NCI-H524 treated with DMSO at 0.1 percent for 48 hours (cell line): ENCODE measurements around the gene DENND6B.

Experiments used
- DNase-seq: peaks from one replicate; lab custom pipeline; 2025; lab: John Stamatoyannopoulos, UW

Gene DENND6B

DNA sequence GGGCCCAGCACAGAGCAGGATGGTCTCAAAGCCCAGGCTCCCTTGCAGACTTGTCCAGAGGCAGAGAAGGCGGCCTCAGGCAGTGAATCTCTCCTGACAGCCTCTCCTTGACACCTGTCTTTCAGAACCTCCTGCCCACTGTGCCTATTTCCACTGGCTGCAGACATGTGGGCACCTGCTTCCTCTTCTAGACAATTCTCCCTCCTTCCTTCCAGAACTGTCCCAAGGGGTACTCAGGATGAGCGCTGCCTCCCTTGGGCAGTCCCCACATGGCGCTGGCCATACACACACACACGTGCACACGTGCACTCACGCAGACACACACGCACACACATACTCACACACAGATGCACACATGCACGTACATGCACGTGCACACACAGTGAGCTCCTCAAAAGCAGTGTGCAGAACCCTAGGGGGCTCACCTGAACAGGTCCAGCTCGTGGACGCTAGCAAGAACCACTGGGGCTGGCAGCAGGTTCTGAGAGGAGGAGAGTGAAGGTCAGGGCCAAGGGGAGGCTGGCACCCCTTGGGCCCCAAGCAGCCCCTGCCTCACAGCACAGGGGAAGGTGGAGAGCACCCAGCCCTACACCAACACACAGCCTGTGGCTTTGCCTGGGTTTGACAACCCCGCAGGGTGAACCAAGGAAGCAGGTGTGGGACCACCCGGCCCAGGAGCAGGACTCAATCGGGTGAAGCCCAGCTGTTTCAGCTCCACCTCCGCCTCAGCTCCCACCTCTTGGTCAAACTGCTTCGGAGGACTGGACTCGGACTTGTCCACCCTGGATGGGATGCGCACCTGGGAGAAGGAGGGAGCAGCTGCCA, 11.3 kb downstream of the DENND6B start:
- no peak for DNase-seq

DNA sequence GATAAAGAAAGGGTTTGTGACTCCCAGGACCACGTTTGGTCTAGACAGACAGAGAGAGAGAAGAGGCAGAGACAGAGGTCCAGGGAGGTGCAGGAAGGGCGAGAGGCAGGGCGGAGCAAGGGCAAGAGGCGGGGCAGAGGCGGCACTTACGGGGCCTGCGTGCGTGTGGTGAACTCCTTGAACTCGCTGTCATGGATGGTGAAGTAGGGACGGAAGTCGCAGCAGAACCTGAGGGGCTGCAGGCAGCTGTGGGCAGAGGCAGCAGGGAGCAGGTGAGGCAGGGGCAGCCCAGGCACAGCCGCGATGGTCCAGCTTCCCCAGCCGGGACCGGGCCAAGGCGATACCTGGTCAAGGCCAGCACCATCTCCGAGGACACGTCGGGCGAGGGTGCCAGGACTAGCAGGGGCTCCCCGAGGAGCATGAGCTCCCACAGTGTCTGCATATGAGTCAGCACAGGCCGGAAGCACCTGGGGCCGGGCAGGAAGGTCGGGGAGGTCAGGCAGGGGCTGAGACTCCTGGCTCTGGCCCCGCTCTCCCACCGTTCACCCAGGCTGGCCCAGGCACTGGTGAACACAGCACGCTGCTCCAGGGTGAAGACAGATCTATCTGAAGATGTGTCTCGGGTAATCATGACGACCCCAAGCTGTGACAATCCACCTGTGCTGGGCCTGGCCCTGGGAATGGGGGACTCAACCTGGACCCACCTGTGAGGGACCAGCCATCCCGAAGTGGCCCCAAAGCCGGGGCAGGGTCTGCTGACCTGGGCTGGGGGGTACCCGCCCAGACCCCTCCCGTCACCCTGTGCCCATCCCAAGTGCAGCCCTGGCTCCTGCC, 12.1 kb downstream of the DENND6B start:
- no peak for DNase-seq

DNA sequence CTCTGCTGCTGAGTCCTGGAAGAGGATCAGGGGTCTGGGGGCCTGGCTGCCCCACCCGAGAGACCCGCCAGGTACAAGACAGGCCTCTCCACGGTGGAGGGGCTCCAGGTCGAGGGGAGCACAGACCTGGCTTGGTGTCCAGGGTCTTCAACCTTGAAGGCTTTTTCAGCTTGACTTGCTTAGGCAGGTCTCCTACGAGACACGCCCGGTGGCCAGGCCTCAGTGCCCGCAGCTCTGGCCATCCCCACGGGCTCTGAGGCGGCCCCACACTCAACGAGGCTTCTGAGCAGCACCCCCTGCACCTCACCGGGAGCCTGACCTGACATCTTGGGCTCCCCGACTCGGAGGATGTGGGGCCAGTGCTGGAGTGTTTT, 12.7 kb downstream of the DENND6B start:
- DNase-seq: no peak

DNA sequence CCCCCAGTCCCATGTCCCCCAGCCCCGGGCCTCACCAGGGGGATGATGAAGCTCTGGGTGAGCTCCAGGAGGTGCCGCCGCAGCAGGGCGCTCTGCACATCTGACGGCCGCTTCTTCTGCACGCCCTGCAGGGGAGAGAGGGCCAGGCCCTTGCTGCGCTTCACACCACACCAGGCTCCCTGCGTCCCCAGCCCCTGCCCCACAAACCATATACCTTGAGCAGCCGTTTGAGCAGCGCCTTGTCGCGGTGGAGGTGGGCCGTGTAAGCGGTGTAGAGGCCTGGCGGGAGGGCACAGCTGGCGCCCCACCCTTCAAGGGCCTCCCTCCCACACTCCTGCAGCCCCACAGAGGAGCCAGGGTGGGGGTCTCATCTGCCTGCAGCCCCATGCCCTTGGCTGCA, 13.2 kb downstream of the DENND6B start:
- no peak for DNase-seq

DNA sequence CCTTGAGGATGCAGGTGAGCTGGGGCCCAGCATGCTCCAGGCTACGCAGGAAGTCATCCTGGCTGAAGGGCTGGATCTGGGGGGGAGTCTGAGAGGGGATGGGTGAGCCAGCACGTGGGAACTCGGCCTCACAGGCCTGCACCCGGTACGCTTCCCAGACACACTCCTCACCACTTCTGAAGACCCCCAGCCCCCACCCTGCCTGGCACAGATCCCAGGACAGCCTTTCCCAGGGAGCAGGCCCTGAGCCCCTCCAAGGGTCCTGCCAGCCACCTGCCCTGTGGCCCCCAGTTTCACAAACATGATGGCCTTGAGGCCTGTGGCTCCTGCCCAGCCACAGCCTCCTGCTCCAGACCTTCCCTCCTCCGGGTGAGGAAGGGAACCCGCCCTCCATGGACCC, 13.8 kb downstream of the DENND6B start:
- DNase-seq: no peak

DNA sequence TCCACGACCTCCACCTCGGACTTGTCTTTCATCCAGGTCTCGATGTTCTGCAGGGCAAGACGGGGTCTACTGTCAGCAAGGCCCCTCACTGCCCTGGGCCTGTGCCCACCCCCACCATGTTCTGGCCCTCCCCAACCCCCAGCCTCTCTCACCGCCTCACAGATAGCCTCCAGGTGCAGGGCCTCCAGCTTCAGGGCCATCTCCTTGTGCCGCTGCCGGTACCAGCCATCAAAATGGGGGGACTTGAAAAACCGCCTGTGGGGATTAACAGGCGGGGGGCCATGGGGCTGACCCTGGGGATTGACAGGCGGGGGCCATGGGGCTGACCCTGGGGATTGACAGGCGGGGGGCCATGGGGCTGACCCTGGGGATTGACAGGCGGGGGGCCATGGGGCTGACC, 14.4 kb downstream of the DENND6B start:
- no peak for DNase-seq

DNA sequence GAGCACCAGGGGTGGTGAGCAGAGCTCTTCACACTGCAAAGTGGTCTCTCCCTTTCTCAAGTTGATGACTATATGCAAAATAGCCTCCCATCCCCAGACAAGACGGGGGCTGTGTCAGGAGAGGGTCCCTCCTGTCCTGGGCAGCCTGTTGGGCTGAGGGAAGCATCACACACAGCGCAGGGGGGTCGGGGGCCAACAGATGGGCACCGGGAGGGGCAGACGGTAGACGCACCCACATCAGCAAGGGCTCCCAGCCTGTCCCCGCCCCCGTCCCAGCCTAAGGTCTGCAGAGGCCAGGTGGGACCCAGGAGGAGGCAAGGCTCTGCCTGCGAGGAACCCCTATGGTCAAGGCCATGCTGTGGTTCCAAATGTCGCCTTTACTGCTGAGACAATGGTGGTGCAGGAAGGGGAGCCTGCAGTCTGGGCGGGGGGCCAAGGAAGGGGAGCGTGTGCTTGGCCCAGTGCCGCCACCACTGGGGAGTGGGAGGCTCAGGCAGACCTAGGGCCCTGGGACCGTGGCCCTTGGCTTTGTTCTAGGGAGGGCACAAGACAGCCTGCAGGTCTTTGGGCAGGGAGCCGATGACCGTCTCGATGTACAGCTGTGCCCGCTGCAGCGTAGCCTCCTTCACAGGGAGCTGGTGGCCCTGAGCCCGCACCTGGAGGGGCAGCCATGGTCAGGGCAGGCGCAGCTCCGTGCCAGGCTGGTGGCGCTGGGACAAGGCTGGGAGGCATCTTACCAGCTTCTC, 15.0 kb downstream of the DENND6B start:
- no peak for DNase-seq

DNA sequence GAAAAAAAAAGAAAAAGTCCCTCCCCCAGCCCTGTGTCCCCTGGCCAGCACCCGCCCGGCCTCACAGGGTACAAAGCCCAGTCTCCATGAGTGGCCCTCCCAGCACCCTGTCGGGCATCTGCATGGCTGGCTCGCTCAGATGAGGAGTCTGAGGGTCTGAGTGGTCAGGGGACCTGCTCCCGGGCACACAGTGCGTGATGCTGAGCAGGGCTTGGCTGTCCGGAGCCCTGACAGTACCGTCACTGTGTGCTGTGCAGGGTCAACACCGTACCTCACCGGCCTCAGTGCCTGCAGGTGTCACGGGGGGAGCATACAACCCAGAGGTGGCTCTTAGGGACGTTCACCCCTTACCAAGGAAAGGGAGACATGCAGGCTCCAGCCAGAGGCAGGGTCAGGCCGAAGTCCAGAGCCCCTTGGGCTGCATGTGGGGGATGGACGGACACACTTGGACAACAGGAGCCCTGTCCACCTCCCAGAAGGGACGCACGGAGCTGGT, 15.8 kb downstream of the DENND6B start:
- DNase-seq: no peak

DNA sequence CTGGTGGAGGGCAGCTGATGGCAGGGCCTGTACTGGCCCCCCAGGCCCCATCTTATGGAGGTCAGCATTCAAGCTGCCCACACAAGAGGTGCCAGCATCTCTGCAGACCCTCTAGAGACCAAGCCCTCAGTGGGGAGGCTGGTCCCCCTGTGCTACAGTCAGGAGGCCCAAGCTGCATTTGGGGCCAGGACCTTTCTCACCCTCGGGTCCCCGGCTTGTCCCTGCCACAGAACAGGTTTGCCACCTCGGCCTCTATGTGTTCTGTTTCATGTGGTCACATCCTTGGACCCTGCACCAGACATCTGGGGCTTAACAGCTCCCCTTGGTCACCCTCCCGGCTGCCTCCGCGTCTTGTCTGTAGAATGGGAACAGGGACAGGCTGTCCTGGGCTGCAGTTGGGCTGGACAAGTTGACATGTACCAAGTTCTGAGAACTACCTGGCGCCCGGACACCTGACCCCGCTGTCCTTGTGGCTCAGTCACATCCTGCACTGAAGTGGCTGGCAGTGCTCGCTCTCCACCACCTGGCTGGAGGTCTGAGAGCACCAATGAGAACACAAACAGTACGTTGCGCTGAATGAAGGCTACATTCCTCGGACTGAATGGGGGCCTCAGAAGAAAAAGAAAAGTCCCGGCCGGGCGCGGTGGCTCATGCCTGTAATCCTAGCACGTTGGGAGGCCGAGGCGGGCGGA, 16.6 kb downstream of the DENND6B start:
- DNase-seq: no peak

DNA sequence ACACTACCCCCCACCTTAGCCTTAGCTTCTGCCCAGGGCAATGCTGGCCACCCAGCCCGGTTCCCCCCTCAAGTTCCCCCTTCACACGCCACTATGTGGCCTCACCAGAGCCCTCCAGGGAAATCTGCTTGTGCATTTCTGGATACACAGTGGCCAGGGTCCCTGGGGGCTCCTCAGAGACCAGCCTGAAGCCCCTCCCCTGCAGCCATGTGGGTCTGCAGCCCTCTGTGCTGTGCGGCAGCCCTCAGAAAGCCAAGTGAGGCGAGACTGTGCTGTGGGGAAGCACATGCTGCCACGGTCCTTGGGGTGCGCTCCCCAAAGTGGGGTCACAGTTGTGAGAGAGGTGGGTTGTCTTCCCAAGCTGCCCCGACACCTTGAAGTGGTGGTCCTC, 17.2 kb downstream of the DENND6B start:
- DNase-seq: no peak

DNA sequence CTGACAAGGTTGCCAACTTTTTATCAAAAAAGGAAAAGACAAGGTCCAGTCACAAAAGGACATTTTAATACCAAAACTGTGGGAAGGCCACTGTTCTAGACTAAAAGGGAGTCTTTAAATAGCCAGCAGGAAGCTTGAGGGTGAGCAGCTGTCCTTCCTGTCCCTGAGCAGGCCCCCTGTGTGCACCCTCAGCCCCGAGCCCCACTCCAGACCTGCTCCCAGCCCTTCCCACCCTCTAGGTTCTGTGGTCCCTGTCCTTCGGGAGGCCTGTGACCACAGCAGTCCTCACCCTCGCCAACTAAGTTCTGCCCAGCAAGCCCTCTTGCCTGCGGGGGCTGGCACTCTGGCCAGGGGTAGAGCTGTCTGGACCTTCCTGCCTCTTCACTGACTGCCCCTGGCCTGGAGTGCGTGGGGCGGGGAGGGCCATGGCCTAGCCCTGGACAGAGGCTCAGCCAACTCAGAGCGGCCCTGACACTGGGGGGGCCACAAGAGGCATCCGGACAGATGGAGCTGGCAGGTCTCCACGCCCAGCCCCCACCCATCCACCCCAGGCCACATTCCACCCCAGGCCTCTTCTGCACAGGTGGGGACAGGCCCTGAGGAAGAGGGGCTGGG, 17.7 kb downstream of the DENND6B start:
- no peak for DNase-seq

DNA sequence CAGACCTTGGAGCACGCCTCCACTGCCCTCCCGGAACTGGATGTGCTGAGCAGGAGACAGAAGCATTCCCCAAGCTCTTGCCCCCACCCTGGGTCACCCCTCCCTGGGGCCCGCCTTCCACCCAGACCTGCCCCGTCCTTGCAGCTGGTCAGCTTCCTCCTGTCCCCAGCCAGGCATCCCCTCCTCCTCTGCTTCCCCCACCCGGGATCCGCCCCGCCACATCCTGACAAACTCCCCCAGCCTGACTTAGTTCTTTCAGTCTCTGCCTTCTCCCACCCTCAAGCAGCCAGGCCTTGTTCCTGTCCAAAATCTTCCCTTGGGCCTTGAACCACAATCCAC, 18.2 kb downstream of the DENND6B start:
- DNase-seq: no peak

DNA sequence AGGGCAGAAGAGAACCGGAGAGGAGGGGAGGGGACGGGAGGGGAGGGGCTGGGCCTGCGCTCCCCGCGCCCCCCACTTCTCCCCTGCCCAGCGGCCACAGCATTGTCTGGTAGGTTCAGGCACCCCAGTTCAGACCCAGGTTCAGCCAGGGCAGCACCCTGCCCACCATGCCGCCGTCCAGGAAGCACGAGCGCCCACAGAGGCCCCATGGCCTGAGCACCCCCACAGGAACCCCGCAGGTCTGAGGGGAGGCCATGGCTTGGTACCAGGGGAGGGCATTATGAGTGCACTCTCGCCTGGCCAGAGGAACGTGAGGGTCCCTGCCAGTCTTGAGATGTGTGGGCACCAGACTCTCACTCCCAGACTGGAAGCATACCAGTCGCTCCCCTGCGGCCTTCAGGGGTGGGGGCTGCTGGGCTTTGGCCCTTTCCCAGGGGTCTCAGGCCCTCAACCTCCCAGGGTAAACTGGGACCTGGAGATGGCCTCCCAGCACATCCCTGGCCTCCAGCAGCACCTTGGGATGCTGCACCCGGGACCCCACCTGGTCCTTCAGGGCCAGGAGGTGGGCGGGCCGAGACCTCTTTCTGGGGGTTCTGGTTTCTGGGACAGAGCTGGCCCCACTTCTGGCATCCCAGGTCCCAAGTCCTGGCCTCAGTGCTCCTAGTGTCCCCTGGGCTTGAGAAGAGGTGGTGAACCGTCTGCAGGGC, 18.8 kb downstream of the DENND6B start:
- no peak for DNase-seq

DNA sequence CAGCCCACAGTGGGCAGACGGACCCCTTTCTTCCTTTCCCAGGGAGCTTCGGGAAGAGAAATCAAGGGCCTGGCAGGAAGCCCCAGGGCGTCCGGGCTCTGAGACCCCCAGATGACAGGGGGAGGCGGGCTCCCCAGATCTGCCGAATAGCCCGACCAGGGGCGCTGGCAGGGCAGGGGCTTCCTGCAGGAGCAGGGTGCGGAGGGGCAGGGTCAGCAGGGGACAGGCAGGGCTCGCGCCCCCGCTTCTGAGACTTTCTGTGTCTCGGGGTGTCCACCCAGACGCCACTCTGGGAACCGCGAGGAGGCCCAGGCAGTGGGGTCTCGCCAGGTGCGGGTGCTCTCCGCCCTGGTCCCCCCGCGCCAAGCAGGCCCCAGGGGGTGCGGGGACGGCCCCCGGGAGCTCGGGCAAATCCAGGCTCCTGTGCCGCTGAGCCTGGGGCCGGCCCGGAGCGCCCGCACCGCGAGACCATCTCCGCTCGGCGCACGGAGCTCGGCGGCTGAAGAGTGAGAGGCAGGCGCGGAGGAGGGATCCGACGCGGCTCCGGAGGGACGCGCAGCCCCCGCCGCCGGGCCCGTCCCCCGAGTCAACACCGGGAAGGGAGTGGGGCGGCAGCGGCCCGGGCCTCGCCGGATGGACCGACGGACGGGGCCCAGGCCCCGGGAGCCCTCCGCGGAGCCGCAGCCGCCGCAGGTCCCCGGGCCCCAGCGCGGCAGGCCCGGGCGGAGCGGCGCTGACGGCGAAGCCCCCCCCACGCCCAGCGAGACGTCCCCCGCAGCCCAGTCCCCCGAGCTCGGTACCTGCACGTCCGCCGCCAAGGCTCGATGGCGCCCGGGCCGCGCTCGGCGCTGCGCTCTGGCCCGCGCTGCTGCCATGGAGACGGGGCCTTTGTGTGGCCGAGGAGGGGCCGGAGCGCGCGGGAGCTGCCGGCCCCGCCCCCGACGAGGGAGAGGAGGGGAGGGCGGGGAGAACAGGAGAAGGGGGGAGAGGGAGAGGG, 19.8 kb downstream of the DENND6B start, which contains the start of gene PLXNB2:
PLXNB2 (minus strand) TSS at position 894 of the 997 bp plus-strand sequence. CDS start 17,062 bp downstream, outside the sequence.
- peak; percentile 13 for DNase-seq

DNA sequence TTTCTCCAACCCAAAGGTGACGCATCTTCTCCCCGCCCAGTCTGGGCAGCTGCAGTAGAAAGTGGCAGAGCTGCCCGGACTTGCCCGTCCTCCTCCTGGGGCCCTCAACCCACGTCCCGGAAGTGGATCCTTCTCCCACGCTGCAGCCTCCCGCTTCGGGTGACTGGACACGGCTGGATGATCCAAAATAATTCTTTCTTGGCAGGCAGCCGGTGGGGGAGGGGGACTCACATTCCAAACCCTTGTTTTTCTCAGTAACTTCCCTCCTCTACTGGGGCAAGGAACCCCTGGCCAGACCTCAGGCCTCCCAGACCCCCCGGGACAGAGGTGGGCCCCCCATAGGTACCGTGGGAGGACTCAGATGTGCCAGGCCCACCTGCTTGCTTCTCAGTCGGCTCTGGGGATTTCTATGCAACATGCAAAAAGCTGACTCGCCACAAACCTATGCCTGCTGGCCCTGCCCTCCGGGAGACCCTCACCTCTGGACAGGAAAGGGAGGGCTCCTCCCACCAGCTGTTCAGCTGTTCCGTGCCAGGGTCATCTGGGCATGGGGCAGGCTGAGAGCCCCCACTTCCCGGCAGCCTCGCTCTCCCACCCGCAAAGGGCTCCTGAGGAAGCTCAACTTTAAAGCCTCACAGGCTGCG, 20.8 kb downstream of the DENND6B start:
- no peak for DNase-seq

DNA sequence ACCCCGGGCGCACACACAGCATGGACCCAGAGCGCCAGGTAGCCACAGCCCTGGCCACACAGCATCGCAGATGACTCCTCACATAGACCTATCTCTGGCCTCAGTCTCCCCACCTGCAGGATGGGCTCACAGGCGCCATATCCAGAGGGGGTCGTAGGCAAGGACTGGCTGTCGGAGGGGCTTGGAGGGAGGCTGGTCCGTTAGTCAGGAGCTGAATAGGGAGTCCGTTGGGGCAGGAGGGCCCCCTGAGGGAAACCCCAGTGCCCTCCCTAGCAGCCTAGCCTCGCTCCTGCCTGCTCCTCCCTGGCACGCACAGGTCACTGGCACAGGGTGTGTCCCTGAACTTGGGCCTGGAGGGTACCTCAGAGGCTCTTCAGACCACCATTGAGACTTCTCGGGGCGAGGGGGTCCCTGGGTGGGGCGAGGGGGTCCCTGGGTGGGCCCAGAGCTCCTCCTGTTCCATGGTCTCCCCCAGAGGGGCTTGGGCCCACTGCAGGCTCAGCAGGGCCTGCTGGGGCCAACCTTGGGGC, 21.4 kb downstream of the DENND6B start:
- DNase-seq: no peak

DNA sequence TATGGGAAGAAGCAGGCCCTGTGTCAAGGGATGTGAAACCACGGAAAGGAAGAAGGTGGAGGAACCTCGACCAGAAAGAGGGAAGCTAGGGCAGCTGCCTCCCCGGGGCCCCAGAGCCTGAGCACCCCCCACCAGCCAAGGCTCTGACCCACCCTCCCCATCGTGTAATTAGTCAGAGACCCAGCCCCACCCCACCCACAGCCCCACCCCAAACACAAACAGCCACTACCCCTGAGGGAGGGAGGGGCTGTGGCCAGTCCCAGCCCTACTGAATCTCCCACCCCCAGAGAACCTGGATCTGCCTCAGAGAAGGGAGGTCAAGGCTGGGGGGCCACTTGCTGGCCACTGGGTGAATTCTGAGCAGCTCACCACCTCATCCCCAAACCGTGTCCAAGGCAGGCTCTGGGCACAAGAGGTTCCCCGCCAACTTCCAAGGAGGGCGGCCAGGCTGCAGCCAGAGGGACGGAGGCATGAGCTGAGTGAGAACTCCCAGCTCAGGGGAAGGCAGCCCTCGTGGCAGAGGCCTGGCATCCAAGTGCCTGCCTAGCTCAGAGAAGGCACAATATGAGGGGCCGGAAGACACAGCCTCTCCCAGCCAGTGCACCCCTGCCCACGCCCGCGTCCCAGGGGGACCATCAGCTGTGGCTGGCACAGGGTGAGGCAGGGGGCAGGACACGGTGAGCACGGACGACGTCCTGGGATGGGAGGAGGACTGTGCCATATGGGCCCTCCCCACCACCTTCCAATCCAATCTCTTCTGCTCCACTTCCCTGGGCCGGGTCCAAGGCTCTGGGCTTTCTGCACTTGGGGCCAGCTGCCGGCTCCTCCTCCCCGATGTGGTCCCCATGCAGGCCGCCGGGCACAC, 22.1 kb downstream of the DENND6B start:
- DNase-seq: no peak
